Activated CD8-positive, alpha-beta memory T cell treated with anti-CD3 and anti-CD28 coated beads for 1 hour (primary cell): ENCODE measurements around the gene SUSD4.
"Not testable (repeated sequence)": the region's sequence is repeated elsewhere in the genome, so short reads cannot be mapped to it uniquely, and the experiment has no call there.

ENCODE experiments used
- DNase-seq, 2 donors: peaks; one replicate each; pipeline ENCODE4 v3.0.0-alpha.2; 2020; ENCODE audit warnings: low read depth in 1 of 2; ENCODE audit errors: extremely low read depth in 1 of 2

SUSD4 gene

DNA sequence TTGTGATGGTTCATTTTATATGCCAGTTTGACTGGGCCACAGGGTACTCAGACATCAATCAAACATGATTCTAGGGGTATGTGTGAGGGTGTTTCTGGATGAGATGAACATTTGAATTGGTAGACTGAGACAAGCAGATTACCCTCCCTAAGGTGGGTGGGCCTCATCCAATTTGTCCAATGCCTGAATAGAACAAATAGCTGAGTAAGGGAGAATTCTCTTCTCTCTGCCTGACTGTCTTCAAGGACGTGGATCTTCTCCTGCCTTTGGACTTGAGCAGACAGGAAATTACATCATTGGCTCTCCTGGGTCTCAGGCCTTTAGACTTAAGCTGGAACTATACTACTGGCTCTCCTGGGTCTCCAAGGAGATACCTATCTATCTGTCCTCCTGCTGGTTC lies 64.4 kb downstream of the SUSD4 start:
- no peak for DNase-seq

DNA sequence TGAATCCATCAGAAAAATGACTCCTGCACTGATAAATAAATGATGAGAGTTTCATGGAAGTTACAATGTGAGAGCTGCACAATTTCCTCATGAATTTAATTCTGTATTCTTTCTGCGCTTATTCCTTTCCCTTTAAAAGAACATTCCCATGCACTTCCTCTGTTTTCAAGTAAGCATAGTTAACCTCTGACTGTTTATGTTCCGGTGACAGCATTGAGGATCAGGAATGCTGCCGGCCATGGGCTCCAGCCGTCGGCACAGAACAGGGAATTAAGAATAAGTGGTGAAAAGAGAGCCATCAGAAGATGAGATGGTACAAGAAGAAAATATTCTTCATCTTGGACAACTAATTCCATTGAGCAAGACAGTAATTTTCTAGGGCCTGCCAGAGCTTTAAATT lies 65.3 kb downstream of the SUSD4 start:
- no peak for DNase-seq

DNA sequence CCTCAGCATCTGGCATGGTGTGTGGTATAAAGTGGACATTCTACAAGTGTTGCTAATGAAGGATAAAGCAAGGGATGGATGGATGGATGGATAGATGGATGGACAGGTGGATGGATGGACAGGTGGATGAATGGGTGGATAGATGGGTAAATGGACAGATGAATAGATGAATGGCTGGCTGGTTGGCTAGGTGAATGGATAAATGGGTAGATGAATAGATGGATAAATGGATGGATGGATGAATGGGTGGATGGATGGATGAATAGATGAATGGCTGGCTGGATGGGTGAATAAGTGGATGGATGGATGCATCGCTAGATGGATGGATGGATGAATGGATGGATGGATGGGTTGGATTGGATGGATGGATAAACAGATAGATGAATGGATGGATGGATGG lies 66.2 kb downstream of the SUSD4 start:
- no peak for DNase-seq

DNA sequence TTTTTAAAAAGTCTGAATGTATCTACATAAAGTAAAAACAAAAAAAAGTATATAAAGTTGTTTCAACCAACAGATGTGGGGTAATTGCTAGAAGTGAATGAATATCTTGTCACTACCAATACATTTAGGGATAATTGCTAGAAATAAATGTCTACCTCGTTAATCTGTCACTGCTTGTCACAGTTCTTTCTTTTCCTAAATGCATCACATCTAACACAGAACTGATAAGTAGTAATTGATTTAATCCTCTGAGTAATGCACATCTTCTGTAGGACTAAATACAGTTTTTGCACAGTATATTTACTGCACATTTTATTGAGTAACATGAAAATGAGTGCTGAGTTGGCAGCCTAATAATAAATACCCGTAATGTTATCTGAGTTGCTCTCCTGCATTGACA lies 72.2 kb downstream of the SUSD4 start:
- no peak for DNase-seq

DNA sequence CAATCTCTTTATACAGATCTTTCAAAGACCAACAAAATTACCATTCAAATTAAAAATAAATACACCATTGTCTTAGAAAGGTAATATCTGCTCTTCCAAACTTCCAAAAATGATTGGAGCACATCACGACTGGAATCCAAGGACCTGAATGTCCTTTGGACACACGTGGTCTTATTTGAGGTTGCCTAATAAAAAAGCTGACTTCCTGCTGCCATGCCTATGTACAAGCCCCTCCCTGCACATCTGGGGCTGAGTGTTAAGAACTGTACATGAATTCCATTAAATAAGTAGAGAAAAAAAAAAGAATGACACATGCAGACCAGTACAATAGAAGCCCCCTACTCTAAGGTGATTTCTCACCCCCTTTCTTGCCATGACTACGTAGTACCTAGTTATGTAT lies 73.6 kb downstream of the SUSD4 start:
- DNase-seq, result no peak

DNA sequence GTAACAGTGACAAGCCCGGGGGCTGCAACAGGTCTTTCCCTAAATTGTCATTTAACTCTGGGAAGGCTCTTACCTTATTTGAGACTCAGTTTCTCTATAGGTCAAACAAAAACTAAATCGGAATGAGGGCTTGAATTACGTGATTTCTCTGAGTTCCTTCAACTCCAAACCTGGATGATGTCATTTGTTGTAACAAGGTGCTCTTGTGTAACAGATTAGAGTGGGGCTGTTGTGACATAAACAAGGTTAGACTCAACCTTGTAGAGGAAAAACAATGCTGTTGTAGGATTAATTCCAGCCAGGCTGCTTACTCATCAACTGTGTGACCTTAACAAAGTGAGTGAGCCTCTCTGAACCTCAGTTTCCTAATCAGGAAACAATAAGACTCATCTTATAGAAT lies 74.4 kb downstream of the SUSD4 start:
- DNase-seq, result no peak

DNA sequence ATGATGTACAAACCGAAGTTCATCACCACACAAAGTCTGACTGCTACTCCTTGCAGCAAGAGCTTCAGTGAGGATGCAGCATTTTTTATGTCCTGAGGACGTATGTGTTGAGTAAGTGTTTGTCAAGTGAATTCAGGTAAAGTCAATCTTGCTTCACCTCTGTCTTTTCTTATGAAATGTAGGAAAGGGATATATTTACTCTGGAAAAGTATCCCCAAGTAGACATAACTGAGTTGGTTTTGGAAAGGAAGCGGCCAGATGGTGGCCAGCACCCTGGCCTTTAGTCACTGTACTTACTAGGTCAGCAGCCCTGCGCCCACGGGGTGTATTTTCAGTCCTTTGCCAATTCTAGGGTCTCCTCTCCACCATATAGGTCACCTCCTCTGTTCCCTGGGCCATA lies 75.2 kb downstream of the SUSD4 start:
- no peak for DNase-seq

DNA sequence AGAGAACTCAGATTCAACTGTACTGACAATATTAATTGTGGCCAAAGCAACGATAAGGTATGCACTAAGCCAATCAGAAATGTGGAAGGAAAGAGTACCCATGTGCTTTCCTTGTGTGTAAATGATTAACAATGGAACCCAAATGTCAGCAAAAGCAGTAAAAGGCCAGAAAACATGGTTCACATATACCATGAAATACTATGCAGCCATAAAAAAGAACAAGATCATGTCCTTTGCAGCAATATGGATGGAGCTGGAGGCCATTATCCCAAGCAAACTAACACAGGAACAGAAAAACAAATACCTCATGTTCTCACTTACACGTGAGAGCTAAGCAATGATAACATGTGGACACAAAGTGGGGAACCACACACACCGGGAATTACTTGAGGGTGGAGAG lies 78.5 kb downstream of the SUSD4 start:
- DNase-seq, result no peak

DNA sequence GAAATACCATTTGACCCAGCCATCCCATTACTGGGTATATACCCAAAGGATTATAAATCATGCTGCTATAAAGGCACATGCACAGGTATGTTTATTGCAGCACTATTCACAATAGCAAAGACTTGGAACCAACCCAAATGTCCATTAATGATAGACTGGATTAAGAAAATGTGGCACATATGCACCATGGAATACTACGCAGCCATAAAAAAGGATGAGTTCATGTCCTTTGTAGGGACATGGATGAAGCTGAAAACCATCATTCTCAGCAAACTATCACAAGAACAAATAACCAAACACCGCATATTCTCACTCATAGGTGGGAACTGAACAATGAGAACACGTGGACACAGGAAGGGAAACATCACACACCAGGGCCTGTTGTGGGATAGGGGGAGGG lies 80.3 kb downstream of the SUSD4 start:
- not testable (repeated sequence) for DNase-seq

DNA sequence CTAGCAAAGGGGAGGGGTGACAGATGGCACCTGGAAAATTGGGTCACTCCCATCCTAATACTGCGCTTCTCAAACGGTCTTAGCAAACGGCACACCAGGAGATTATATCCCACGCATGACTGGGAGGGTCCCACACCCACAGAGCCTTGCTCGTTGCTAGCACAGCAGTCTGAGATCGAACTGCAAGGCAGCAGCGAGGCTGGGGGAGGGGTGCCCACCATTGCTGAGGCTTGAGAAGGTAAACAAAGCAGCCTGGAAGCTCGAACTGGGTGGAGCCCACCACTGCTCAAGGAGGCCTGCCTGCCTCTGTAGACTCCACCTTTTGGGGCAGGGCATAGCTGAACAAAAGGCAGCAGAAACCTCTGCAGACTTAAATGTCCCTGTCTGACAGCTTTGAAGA lies 85.7 kb downstream of the SUSD4 start:
- not testable (repeated sequence) for DNase-seq

DNA sequence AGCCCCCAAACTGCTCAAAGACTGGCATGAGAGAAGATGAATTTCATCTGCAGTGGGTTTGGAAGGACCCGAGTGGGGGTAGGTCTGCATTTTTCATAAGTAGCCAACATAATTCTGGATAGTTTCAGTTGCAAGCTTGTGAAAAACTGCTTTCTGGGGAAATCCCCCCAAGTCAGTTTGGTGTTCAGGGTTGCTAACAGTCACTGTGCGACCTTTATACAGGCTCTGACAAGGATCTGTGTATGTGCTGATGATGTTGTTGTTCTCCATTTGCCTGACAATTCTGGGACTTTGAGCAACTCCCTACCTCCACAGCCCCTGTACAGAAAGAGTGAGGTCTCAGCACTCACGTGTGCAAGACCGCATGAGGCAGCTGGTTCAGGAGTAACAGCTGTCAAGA lies 87.9 kb downstream of the SUSD4 start:
- no peak for DNase-seq

DNA sequence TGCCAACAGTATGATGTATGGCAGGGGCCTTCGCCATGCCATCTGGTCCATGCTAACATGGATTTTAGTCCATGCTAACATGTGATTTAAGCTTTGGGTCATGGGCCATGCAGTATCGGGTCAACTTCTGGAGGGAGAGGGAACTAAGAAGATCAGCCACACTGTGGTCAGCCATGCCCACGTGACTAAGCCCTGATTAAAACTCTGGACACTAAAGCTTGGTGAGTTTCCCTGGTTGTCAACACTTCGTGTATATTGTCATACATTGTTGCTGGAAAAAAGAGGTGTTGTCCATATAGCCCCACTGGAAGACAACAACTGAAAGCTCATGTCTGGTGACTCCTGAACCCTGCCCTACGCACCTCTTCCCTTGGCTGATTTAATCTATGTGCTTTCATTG lies 90.5 kb downstream of the SUSD4 start:
- DNase-seq, result no peak

DNA sequence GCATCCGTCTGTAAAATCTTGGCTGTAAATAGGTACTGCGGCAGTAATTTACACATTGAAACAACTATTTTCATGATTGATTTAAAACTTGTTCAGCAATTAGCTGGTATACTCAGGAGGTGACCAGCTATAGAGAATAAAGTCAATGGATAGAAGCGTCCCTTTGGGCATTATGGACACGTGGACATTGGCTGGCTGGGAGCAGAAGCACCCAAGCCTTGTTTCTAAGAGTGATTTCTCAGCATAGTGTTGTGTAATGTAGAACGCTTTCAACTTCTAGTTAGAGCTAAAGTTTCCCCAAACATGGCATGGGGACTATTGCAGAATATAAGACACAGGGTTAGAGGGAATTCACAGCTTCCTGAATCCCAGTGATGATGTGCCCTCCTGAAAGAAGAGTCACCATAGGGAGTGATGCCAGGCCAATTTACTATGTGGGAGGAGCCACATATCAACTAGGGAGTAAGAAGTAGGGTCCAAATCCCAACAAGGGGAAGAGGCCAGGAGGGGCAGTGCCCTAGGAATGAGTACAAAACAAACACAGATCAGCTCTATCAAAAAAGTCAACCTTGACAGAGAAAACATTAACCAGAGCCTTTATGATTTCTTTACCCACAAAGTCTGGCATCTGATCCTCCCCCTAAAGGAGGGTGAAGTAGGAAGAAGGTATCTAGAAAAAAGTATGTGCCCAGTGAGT lies 92.7 kb downstream of the SUSD4 start:
- DNase-seq, result no peak

DNA sequence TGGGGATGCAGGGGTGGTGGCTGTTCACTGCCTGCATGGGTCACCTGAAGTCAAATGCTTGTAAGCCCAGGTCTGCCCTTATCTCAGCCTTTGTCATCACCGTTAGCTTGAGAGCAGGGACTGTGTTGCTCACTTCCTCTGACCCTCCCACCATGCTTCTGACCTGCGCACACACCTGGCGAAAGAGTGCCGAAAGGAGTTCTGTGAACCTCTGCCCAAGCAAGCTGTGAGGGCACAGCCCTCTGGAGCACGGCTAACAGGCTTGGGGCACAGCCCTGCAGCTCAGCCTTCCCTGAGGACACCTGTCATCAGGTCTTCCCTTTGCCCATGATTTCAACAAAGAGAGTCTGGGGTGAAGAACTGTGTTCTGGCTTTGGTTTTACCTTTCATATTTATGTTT lies 93.8 kb downstream of the SUSD4 start:
- DNase-seq, result no peak

DNA sequence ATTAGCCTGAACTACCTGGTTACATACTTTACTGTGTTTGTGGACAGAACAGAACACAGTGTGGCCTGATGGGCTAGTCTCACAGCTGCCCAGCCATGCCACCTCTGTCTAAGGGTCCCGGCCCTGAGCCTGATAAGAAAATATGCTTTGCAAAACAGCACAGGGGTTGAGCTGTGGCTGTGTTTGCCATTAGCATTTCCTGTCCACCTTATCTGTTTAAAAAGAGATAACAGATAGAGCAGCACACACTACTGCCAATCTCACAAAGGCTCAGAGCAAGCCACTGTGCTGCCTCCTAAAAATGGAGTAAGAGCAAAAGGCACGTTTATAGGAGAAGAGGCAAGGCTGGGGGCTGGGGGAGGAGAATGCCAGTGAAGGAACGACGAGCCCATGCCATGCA lies 95.0 kb downstream of the SUSD4 start:
- no peak for DNase-seq

DNA sequence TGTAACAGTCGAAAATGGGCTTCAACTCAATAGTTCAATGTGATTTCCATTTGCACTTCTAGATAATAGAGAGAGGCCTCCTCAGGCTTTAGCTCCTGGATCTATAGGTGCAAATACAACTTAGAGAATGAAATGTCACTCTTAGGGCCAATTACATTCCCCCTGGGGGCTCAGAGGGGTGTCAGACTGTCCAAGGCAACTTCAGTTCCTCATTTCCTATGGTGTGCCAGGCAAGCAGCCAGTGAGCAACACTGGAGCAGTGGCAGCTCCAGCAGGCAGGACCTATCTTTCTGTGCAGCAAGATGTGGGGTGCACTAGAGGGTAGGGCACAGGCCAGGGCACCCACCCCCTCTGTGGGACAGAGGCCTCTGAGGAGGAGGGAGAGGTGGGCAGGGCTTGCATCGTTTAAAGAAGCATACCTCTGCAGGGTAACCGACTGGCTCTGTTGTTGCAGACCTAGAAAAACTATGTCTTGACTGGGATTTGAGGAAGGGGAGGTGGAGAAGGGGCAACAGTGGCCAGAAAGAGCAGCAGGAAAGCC lies 97.3 kb downstream of the SUSD4 start:
- DNase-seq, result no peak

DNA sequence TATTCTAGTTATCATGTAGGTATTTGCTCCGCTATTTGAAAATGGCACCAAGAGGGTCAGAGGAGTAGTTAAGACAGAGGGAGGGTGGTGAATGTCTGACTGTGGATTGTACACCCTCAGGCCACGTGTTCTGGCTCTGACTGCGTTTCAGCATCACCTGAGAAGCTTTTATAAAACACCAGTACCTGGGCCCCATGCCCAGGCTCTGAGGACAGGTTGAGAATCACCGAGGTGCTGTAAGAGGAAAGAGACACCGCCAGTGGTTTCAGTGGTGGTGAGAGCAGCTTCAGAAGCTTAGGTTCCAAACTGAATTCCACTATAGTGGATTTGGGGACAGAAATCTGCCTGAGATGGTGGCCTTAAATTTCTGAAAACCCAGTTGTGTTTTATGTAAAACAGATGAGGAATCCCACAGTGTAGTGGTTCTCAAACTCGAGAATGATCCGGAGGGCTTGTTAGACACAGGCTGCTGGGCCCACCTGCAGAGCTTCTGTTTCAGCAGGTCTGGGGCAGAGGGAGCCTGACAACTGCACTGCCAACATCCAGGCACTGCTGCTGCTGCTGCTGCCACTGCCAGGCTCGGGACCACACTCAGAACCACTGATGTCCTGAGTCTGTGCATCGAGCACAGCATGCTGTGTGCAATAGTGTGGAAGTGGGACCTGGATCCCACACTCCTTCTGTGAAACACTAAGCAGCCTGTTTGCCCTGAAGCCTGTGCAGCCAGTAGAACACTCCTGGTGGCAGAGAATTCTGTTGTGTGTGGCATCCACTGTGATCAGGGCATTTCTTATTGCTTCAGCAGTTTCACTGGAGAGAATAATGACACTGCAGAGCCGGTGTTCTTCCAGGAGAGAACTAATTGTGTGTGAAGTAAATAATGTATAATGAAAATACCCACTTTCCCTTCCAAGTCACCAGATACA lies 98.7 kb downstream of the SUSD4 start:
- DNase-seq, result no peak

DNA sequence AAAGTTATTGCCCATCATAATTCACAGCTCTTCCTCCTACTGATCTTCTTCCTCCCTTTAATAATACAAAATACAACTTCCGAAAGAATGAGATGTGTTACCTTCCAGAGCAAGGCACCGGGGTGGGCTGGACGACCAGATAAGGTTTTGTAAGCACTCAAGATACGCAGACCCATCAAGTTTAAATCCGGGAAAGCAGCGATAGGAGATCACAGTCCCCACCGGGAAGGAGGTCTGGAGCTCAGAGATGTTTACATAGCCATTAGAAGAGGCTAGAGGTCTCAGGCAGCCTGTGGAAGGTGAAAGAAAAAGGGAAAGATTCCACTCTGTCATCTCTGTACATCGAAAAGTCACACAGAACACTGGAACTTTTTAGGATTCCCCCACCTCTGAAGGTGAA lies 99.4 kb downstream of the SUSD4 start:
- no peak for DNase-seq

DNA sequence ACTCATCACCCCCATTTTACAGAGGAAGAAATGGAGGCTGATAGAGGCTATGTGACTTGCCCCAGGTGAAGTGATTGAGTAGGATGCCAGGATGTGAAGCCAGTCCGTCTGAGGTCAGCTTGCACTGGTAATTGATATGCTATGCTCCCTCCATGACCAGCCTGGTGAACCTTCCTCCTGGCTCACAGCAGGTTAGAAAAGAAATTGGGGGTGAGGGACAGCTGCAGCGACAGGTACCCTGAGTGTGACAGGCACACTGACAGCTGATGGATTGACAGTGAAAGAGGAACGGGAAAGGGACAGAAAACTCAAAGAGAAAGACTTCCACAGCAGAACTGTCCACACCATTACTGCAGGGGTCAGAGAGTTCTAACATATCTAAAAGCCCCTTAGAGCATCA lies 102.1 kb downstream of the SUSD4 start:
- DNase-seq, result no peak

DNA sequence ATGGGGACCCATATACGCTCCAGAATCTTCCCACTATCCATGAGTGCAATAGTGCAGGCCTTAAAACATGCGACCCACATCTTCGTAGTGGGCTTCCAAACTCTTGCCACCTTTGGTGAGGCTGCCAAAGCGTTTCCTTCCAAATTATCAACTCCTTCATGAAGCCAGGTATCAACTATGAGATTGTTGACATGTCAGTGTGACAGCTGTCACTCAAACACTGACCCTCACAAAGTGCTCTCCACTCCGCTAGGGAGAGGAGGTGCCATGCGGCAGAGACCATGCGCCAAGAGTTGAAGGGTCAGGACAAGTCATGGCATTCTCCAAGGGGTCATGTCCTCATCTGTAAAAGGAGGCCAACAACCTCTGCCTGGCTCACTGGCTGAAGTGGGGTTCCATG lies 103.3 kb downstream of the SUSD4 start:
- no peak for DNase-seq

DNA sequence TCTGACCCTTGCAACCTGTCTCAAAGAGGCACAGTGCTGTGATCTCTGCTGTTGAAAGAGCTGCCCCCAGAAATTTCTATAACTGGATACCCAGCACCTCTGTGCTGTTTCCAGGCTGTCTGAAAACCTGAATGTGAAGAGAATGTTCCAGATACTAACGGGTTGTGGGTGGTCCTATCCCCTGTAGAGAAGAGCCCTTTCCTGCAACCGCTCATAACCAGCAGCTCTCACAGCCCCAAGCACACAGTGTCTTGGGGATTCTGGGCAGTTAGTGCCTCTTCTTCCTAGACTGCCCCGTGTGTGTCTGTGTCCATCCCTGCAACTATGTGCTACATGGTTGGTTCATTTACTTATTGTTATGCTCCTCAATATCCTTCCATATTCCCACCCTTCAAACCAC lies 104.5 kb downstream of the SUSD4 start:
- no peak for DNase-seq

DNA sequence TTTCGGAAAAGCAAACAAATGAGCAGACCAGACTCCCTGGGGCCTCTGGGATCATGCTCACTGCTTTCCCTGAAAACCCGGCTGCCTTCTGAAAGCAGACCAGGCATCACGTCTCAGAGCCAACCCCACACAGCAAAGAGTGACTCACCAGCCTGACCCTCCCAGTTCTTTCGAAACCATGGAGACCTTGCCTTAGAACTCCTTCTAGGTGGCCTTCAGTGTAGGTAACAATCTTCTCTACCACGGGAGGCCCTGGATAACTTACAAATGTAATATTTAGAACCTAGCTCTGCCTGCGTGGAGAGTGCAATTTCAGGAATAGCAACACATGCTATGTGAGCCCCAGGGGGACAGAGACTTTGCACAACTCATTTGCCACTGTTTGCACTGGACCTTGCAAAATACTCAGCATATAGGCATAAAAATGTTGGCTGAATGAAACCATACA lies 105.2 kb downstream of the SUSD4 start:
- DNase-seq, result no peak
